Measurements from ENCODE around the gene ZRANB3.

DNA sequence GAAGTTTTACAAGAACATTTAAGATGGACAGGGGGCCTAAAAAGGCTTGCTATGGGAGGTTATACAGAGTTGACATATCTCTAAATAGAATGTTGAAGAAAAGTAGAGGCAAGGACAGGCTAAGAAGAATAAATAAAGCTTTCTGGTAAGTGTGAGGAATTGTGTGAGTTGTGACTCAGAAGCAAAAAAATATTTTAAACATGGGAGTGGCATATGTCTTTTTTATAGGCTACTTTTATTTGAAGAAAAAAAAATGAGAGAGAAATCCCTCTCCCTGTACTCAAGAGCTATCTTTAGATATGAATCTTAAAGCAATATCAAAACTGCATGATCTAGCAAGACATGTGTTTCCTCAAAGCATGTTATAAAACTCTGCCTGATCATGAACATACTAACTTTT is 437.8 kb downstream of the ZRANB3 start:
- TF ChIP-seq, protein P1, sequence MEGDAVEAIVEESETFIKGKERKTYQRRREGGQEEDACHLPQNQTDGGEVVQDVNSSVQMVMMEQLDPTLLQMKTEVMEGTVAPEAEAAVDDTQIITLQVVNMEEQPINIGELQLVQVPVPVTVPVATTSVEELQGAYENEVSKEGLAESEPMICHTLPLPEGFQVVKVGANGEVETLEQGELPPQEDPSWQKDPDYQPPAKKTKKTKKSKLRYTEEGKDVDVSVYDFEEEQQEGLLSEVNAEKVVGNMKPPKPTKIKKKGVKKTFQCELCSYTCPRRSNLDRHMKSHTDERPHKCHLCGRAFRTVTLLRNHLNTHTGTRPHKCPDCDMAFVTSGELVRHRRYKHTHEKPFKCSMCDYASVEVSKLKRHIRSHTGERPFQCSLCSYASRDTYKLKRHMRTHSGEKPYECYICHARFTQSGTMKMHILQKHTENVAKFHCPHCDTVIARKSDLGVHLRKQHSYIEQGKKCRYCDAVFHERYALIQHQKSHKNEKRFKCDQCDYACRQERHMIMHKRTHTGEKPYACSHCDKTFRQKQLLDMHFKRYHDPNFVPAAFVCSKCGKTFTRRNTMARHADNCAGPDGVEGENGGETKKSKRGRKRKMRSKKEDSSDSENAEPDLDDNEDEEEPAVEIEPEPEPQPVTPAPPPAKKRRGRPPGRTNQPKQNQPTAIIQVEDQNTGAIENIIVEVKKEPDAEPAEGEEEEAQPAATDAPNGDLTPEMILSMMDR (IDR thresholded peaks at IDR 0.05), result no peak
- TF ChIP-seq POLR2A (IDR thresholded peaks at IDR 0.05), result no peak

Data from ovary (tissue), 3 donors.